Ishikawa (cell line): ENCODE results near the gene RPL38.

Experiments
- CEBPB ChIP-seq: IDR thresholded peaks from 2 replicates; pipeline ENCODE4 v1.6.1; 2012
- CREB1 ChIP-seq: IDR thresholded peaks from 2 replicates; pipeline ENCODE4 v1.6.1; 2012; ENCODE audit warnings: low read depth
- EGR1 ChIP-seq: IDR thresholded peaks from 2 replicates; pipeline ENCODE4 v1.6.1; 2012
- EP300 ChIP-seq: IDR thresholded peaks from 2 replicates; pipeline ENCODE4 v1.6.1; 2012; ENCODE audit warnings: borderline replicate concordance
- FOXM1 ChIP-seq: IDR thresholded peaks from 2 replicates; pipeline ENCODE4 v1.6.1; 2012; ENCODE audit warnings: low read depth, borderline replicate concordance
- MAX ChIP-seq: IDR thresholded peaks from 2 replicates; pipeline ENCODE4 v1.6.1; 2012
- NFIC ChIP-seq: IDR thresholded peaks from 2 replicates; pipeline ENCODE4 v1.6.1; 2012
- RAD21 ChIP-seq: IDR thresholded peaks from 2 replicates; pipeline ENCODE4 v1.6.1; 2012; ENCODE audit warnings: low read depth
- TAF1 ChIP-seq: IDR thresholded peaks from 2 replicates; pipeline ENCODE4 v1.6.1; 2012; ENCODE audit warnings: low read depth, mild to moderate bottlenecking
- TCF12 ChIP-seq: IDR thresholded peaks from 2 replicates; pipeline ENCODE4 v1.6.1; 2012; ENCODE audit warnings: low read depth
- TEAD4 ChIP-seq: IDR thresholded peaks from 2 replicates; pipeline ENCODE4 v1.6.1; 2012
- USF1 ChIP-seq: IDR thresholded peaks from 2 replicates; pipeline ENCODE4 v1.6.1; 2012
- YY1 ChIP-seq: IDR thresholded peaks from 2 replicates; pipeline ENCODE4 v1.6.1; 2012; ENCODE audit warnings: low read depth
- ZBTB7A ChIP-seq: IDR thresholded peaks from 2 replicates; pipeline ENCODE4 v1.6.1; 2012; ENCODE audit warnings: low read depth
- TF ChIP-seq, protein P1 (sequence below): IDR thresholded peaks from 2 replicates; pipeline ENCODE4 v1.6.1; 2012; ENCODE audit warnings: low read depth, mild to moderate bottlenecking

Gene RPL38

DNA sequence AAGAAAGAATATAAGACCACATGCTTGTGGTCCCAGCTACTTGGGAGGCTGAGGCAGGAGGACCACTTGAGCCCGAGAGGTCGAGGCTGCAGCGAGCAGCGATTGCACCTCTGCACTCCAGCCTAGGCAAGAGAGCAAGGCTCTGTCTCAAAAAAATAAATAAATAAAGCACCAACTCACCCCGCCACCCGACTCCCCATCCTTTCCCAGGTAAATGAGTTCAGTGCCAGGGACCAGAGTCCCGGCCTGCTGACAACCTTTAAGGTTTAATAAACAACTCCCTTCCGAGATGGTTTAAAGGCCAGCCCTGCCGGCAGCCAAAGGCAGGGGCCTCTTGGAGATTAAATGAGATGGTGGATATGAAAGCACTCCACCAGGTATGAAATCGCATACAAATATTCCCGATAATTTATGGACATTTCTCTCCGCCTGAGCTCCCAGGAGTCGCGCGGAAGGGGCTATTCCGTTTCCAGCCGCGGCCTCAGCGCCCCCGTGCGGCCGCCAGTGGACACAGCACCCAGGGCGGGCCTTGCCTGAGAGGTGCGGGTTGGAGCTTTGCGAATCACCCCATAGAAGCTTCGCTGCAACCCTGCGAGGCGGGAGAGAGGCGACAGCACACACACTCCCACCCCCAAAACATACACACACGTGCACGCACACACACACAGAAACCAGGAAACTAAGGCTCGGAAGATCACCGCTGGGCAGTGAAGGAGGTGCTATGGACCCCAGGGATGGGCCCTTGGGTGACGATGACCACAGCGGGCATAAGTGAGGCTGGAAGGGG, 4.0 kb upstream of the RPL38 start:
- TF ChIP-seq CEBPB, result no peak
- no peak for TF ChIP-seq EGR1
- TF ChIP-seq MAX, result 0 out of 2 replicates have a peak, but pooled peaks have one; percentile 13
- no peak for TF ChIP-seq ZBTB7A
- TF ChIP-seq YY1, result no peak
- no peak for TF ChIP-seq NFIC
- TF ChIP-seq TEAD4, result no peak
- TF ChIP-seq TCF12, result no peak
- TF ChIP-seq, protein P1, sequence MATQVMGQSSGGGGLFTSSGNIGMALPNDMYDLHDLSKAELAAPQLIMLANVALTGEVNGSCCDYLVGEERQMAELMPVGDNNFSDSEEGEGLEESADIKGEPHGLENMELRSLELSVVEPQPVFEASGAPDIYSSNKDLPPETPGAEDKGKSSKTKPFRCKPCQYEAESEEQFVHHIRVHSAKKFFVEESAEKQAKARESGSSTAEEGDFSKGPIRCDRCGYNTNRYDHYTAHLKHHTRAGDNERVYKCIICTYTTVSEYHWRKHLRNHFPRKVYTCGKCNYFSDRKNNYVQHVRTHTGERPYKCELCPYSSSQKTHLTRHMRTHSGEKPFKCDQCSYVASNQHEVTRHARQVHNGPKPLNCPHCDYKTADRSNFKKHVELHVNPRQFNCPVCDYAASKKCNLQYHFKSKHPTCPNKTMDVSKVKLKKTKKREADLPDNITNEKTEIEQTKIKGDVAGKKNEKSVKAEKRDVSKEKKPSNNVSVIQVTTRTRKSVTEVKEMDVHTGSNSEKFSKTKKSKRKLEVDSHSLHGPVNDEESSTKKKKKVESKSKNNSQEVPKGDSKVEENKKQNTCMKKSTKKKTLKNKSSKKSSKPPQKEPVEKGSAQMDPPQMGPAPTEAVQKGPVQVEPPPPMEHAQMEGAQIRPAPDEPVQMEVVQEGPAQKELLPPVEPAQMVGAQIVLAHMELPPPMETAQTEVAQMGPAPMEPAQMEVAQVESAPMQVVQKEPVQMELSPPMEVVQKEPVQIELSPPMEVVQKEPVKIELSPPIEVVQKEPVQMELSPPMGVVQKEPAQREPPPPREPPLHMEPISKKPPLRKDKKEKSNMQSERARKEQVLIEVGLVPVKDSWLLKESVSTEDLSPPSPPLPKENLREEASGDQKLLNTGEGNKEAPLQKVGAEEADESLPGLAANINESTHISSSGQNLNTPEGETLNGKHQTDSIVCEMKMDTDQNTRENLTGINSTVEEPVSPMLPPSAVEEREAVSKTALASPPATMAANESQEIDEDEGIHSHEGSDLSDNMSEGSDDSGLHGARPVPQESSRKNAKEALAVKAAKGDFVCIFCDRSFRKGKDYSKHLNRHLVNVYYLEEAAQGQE, result no peak
- peak; percentile 70 for TF ChIP-seq RAD21

GRCh38 chr17:74200112-74200511, 3.4 kb upstream of the RPL38 start:
- TF ChIP-seq RAD21 (no peak), ZBTB7A (no peak), CEBPB (no peak)

DNA sequence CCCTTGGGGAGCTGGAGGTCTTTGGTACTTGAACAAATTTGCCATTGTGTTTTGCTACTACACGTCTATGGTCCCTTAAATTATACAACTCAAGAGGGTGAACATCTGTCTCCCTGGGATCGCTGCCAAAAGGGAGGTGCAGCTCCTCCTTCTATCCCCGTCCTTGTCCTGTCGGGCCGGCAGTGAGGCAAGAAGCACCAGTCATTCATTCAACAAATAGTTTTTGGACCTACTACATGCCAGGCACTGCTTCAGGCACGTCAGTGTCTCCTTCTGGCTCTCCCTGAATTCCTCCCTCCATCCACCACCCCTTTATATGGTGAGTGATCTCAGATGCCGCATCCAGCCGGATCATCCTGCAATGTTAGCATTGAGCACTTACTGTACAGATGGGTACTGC, 2.2 kb upstream of the RPL38 start:
- TF ChIP-seq RAD21 (no peak), TEAD4 (no peak), CEBPB (no peak), EP300 (no peak), ZBTB7A (no peak), NFIC (no peak), EGR1 (no peak), MAX (no peak), TAF1 (no peak), YY1 (no peak), CREB1 (no peak), TCF12 (no peak), USF1 (no peak)

- TF ChIP-seq, protein P1, result no peak
- TF ChIP-seq CREB1, result no peak
- TF ChIP-seq EGR1, result no peak
- TF ChIP-seq CEBPB, result no peak
- TF ChIP-seq TEAD4, result no peak
- no peak for TF ChIP-seq FOXM1
- TF ChIP-seq RAD21, result no peak
- no peak for TF ChIP-seq USF1
- TF ChIP-seq NFIC, result no peak
- TF ChIP-seq MAX, result no peak
Measured at GRCh38 chr17:74201948-74202347, 1.5 kb upstream of the RPL38 start.

DNA sequence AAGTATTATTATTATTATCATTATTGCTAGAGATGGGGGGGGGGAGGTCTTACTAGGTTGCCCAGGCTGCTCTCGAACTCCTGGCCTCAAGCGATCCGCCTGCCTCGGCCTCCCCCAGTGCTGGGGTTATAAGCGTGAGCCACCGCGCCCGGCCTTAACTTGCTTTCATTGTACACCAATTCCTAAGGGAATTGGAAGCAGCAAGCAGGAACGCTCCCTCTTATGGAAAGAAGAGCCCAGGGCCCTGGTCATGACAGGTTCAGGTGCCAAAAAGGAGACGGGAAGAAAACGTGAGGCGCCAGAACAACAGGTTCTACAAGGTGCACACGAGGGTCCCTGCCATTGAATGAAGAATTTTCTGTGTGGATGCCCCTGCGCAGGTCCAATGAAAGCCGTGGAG, 540 bp upstream of the RPL38 start:
- no peak for TF ChIP-seq FOXM1
- no peak for TF ChIP-seq CREB1
- TF ChIP-seq EGR1, result no peak
- TF ChIP-seq YY1, result no peak
- no peak for TF ChIP-seq MAX
- no peak for TF ChIP-seq CEBPB
- no peak for TF ChIP-seq TAF1
- no peak for TF ChIP-seq ZBTB7A
- TF ChIP-seq, protein P1, result no peak
- no peak for TF ChIP-seq EP300
- no peak for TF ChIP-seq TEAD4
- no peak for TF ChIP-seq RAD21
- TF ChIP-seq NFIC, result no peak
- no peak for TF ChIP-seq TCF12
- TF ChIP-seq USF1, result no peak
